NCI-H82 treated with DMSO at 0.1 percent for 48 hours (cell line): ENCODE data around the gene GADD45G.

Experiments used
- DNase-seq: peaks from one replicate; lab custom pipeline; 2025; ENCODE audit not compliant: unreplicated experiment; lab: John Stamatoyannopoulos, UW

The GADD45G gene

DNA sequence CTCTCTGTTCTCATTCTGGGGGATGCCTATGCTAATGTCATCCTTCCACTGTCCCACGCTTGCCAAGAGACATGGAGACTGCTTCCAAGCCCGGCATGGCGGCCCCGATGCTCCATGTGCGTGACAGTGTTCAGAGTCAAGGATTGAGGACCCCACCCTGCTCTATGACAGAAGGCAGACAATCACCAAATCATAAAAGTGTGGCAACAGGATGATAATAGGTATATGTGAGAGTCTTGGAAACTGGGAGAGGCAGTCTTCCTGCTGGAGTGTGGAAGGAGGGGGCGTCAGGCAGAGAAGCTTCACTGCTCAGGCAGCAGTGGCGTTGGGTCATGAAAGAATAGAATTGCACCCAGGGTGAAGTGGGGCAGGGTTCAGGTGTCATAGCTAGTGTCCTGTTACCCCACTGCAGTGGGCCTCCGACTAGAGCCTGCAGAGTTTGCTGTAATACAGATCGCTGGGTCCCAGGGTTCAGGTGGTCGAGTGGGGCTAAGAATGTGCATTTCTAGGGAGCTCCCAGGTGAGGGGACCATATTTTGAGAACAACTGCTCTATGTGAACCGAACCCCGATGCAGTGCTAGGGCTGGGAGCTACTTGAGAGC, 12.5 kb upstream of the GADD45G start:
- no peak for DNase-seq

DNA sequence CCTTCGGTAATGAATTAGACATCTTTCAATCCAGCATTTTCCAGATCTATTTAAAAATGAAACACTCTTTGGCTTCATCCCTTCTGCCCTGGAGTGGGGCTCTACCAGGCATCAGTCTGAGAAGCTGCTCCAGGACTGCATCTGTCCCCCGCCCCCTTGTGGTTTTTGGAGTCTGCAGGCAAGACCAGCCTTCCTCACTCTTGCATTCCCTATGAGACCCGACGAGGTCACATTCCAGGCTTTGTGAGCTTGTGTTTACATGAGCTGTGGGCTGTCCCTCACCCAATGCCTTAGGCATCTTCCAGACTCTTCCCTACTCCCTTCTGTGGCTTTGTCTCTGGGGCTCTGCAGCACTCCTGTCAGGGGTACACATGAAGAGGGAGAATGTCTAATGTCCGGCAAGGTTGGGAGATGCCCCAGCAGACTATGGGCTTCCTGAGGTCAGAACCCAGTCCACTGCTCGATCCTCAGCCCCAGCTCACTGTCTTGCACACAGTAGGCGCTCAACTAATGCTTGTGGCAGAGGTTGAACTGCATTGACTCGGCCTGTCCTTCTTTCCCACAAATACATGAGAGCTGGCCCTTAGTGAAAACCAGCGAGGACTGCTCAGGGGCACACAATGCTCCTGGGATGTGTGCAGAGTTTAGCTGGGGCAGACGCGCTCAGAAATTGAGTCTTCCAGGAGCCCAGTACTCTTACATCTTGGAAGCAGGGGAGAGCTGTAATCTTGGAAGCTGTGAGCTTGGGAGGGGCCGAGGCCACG, 11.7 kb upstream of the GADD45G start:
- DNase-seq, result no peak

GRCh38 chr9:89593727-89594427, 10.9 kb upstream of the GADD45G start:
- no peak for DNase-seq

GRCh38 chr9:89594811-89595550, 9.8 kb upstream of the GADD45G start:
- no peak for DNase-seq

DNA sequence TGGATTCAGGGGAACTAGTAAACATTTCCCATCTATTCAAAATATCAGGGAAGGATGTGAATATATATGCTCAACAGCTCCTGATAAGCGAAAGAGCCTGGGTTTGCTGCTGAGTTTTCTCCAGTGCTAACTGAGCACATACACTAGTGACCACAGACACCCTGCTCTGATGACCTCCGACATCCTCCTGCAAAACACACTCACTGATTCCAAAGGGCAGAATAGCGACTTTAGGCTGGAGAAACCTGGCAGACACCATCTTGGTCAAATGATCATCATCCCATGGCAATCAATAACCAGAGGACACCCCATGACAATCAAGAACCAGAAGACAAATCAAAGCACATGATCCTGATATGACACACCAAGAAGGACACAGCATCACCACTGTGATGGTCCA, 9.2 kb upstream of the GADD45G start:
- DNase-seq, result no peak

DNA sequence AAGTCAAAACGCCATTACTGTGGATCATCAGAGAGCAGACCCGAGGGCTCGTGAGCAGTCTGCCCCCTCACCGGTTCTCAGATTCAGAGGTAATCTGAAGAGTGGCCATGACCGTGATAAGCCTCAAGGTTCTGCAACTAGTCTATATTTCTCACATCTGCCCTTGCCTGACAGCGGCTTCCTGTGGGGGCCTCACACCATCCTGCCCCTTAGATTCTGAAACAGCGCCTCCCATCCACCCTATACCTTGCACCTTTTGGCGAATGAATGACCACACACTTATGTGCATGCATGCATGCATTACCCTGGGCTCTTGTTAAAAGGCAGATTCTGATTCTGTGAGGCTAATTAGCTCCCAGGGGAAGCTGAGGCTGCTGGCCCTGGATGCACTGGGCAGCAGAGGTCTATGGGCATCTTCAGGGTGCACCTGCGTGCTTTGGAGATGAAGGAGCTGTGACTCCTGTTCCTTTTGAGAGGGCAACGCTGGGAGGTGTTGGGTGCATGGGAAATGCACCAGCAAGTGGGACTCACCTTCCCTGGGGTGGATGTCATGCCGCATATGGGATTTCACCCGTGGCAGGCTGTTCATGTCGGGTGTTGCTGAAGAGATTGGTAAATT, 7.8 kb upstream of the GADD45G start:
- DNase-seq, result no peak

- peak; percentile 27 for DNase-seq
Observed at GRCh38 chr9:89597711-89598362, 7.0 kb upstream of the GADD45G start.

GRCh38 chr9:89598363-89598713, 6.5 kb upstream of the GADD45G start:
- DNase-seq, result no peak

DNA sequence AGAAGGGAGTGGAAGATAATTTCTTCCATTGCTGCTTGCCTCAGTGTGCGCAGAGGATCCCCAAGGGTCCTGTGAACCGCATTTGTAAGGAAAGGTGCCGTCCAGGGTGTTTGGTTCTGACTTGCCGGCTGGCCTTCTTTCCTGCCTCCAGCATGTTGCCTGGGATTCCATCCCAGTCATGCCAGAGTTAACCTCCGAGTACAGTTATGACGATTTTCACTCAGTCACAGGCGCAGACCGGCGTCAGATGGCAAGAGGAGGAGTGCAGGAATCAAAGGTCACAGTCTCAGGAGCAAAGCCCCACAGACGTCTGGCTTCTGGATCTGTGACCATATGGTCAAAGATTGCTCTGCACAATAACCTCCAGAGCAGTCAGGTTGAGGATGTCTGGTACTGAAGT, 5.9 kb upstream of the GADD45G start:
- DNase-seq, result peak; percentile 92

DNA sequence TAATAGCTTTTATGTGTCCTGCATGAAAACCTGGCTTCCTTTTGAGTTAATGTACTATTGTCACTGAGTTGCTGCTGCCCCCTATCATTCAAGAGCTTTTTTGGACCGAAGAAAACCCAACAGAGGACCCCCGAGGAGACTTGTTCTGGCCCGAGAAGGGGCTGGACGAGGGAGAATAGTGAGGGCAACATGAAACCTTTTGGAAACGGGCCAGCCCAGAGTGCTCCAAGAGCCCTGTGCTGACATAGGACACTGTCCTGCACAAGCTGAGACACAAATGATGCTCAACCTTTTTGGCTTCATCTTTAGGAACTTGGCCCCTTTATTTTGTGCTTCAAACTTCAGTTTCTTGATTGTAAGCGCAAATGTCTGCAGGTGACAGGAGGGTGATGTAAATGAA, 4.0 kb upstream of the GADD45G start:
- DNase-seq, result no peak

GRCh38 chr9:89601306-89601705, 3.5 kb upstream of the GADD45G start:
- no peak for DNase-seq

GRCh38 chr9:89601856-89602562, 2.8 kb upstream of the GADD45G start:
- no peak for DNase-seq

- peak; percentile 84 for DNase-seq
Observed at GRCh38 chr9:89602978-89603766, 1.6 kb upstream of the GADD45G start.

DNA sequence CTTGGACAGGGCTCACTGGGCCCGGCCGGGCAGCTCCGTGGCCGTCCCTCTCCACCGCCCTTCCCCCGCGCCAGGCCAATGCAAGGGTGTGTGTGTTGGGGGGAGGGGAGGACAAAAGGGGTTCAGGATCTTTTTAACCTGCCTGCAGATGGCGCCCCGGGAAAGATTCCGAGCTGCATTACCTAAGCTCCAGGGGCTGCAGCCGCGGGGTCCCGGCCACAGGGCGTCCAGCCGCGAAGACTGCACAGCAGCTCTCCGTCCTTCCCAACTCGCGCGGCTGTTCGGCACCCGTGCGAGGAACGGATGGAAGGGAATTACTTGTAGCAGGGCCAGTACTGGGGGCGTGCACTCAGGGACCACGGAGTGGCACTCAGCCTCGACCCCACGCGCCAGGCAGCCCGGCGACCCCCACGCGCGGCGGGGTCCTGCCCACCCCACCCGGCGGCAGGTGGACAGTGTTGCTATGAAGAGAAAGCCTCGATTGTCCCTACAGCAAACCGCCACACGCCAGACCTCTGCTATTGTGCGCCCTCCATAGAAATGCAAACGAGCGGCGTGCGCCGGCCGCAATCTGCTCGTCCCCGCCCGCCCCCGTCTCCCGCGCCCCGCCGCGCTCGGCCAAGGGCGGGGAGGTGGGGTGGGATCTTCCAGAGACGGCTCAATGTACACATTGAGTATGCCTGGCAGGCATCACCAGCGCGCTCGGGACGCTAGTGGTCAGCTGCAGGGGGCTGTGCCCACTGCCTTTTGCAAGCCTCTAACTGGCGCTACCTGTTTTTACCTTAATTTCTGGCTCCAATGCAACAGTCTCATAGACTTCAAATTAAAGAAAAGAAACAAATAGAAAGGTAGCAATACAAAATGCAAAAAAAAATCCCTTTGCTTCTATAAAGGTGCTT, 796 bp upstream of the GADD45G start:
- DNase-seq, result peak; percentile 70

DNA sequence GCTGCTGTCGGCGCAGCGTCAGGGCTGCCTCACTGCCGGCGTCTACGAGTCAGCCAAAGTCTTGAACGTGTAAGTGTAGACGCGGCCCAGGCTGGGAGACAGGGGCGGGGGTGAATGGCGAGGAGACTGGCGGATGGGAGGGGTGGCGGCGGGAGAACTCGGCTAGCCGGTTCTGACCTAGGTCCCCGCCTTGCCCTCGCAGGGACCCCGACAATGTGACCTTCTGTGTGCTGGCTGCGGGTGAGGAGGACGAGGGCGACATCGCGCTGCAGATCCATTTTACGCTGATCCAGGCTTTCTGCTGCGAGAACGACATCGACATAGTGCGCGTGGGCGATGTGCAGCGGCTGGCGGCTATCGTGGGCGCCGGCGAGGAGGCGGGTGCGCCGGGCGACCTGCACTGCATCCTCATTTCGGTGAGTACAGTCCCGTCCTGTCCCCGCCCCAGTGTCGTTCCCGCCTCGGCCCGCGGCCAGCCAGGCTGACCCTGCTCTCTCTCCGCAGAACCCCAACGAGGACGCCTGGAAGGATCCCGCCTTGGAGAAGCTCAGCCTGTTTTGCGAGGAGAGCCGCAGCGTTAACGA, 745 bp downstream of the GADD45G start:
- no peak for DNase-seq

DNA sequence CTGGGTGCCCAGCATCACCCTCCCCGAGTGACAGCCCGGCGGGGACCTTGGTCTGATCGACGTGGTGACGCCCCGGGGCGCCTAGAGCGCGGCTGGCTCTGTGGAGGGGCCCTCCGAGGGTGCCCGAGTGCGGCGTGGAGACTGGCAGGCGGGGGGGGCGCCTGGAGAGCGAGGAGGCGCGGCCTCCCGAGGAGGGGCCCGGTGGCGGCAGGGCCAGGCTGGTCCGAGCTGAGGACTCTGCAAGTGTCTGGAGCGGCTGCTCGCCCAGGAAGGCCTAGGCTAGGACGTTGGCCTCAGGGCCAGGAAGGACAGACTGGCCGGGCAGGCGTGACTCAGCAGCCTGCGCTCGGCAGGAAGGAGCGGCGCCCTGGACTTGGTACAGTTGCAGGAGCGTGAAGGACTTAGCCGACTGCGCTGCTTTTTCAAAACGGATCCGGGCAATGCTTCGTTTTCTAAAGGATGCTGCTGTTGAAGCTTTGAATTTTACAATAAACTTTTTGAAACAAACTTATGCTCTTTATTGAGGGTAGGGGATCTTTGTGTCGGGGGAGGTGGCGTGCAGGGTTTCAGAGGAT, 1.3 kb downstream of the GADD45G start:
- peak; percentile 19 for DNase-seq

DNA sequence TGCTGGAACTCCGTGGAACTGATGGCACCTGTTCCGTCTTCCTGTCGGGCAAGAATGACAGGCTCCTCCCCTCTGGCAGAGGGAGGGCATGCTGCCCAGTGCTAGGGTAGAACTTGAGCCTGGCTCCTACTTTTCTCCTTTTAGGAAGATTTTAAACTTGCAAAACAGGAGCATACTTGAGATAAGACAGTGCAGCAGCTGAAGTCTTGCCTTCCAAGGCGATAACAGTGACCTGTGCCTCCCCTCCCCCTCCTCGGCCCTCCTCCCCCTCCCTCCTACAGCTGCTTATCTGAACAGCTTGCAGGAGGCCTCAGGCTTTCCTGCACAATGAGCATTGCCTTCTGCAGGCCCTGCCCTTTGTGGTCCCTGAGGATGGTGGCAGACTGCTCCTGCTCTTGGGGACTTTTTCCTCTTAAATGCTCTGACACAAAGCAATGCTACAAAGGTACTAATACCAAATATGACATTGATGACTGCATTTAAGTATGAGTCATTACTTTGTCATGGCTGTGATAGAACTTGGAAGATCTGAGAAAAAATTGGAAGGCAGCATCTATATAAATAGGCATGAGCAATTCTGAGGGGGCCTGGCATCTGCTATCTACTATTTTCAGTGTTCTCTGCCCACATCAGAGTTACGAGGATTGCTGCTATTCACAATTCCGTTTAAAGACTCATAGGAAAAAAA, 2.0 kb downstream of the GADD45G start:
- peak; percentile 68 for DNase-seq
